K562 (cell line): ENCODE results near the gene SUMF1. TPM values are rescaled to one million over a fixed set of nuclear protein-coding genes. Genes with fewer than 3 reads are reported as not detected.
A peak's percentile ranks its signal among the peaks of the same experiment; 100 is the strongest.

Experiments used
- ATAC-seq: fragments of 200-7000 bp; cut with Tn5 transposase; 3 replicates; pipeline ENCODE4 v1.9.1; 2020; ENCODE audit warnings: moderate library complexity
- BruUV-seq: library from RNA; stranded (reverse); fragments of 400-500 nt; replicated peaks from 2 replicates; lab custom pipeline; 2021; lab: Mats Ljungman, UMichigan
- CTCF ChIA-PET: fragments of 300-600 bp; formaldehyde crosslinking; extraction: SDS; loops from one replicate; lab custom pipeline; 2021; ENCODE audit warnings: low intra/inter-chr PET ratio; lab: Yijun Ruan, JAX
- POLR2A ChIA-PET: fragments of 300-600, 350-650 bp; sonication (Branson Sonifier 250); formaldehyde crosslinking; extraction: SDS; loops from one replicate; lab custom pipeline; 2021; ENCODE audit warnings: antibody characterized with exemption, inconsistent platforms; lab: Yijun Ruan, JAX
- DNase-seq, 4 experiments: peaks; one replicate each; pipeline versions ENCODE4 v3.0.0 to v3.0.0-alpha.2; 2011 to 2018; ENCODE audit warnings: low spot score in 3 of 4, mixed read lengths in 3 of 4; ENCODE audit errors: extremely low read depth in 1 of 4
- FAIRE-seq: peaks from 2 replicates; lab custom pipeline; 2011; peaks lifted over from hg19 to GRCh38; lab: Jason Lieb, UNC
- H2AFZ ChIP-seq: 2 replicates; pipeline ENCODE4 v1.6.0; 2011; ENCODE audit warnings: low read depth, low read length, control low read depth, inconsistent platforms
- H3K27ac ChIP-seq: fragments of 200-600 bp; 3 replicates; pipeline ENCODE4 v1.8.0; 2011; ENCODE audit warnings: low read depth, mild to moderate bottlenecking, control low read depth, inconsistent platforms, low read length, moderate library complexity, mixed read lengths; ENCODE audit errors: extremely low read depth
- H3K27me3 ChIP-seq, 2 experiments: fragments of 300-600 bp in 1 of 2; 2 replicates in 1 of 2; 3 replicates in 1 of 2; pipeline versions ENCODE4 v1.6.0 to v1.8.0; 2011; ENCODE audit warnings: inconsistent platforms in 2 of 2, low read length in 2 of 2, mild to moderate bottlenecking in 1 of 2, mixed read lengths in 1 of 2, moderate library complexity in 1 of 2; ENCODE audit not compliant: control insufficient read depth in 2 of 2, insufficient read depth in 2 of 2
- H3K36me3 ChIP-seq: fragments of 300-600 bp; 3 replicates; pipeline ENCODE4 v1.8.0; 2011; ENCODE audit warnings: mild to moderate bottlenecking, low read length, inconsistent platforms; ENCODE audit not compliant: control insufficient read depth, insufficient read depth
- H3K4me1 ChIP-seq, 2 experiments: fragments of 200-600 bp in 1 of 2; replicated peaks in 1 of 2; 2 replicates in 1 of 2; 3 replicates in 1 of 2; pipeline versions ENCODE4 v1.5.1 to v1.8.0; 2011; ENCODE audit warnings: inconsistent platforms in 2 of 2, low read length in 2 of 2, mild to moderate bottlenecking in 1 of 2, mixed read lengths in 1 of 2, moderate library complexity in 1 of 2; ENCODE audit not compliant: control insufficient read depth in 2 of 2, insufficient read depth in 2 of 2
- H3K4me2 ChIP-seq: 2 replicates; pipeline ENCODE4 v1.6.1; 2011; ENCODE audit warnings: low read length, control low read depth, inconsistent platforms, mixed read lengths; ENCODE audit not compliant: insufficient read depth
- H3K4me3 ChIP-seq: fragments of 200-600 bp; sonication (generic), shearing (Covaris generic); 2 replicates; pipeline ENCODE4 v1.5.1; 2016; ENCODE audit warnings: control low read depth, inconsistent platforms
- H3K79me2 ChIP-seq: fragments of 200-600 bp; 3 replicates; pipeline ENCODE4 v1.8.0; 2011; ENCODE audit warnings: low read length, inconsistent platforms; ENCODE audit not compliant: control insufficient read depth, insufficient read depth
- H3K9ac ChIP-seq, 2 experiments: 2 replicates each; pipeline versions ENCODE4 v1.6.0 to v1.6.1; 2011; ENCODE audit warnings: low read depth in 2 of 2, low read length in 2 of 2, control low read depth in 1 of 2, inconsistent platforms in 1 of 2, mild to moderate bottlenecking in 1 of 2, mixed read lengths in 1 of 2; ENCODE audit not compliant: insufficient read depth in 1 of 2
- H3K9me1 ChIP-seq: one replicate; pipeline ENCODE4 v1.6.0; 2011; ENCODE audit warnings: inconsistent platforms, mild to moderate bottlenecking, low read length, moderate library complexity; ENCODE audit not compliant: control insufficient read depth, insufficient read depth
- H3K9me3 ChIP-seq: replicated peaks from 2 replicates; pipeline ENCODE4 v1.5.1; 2011; ENCODE audit warnings: low read depth, low read length, inconsistent platforms; ENCODE audit not compliant: control insufficient read depth, insufficient read depth
- H4K20me1 ChIP-seq: replicated peaks from 2 replicates; pipeline ENCODE4 v1.6.1; 2011; ENCODE audit warnings: low read length, inconsistent platforms, mixed read lengths; ENCODE audit not compliant: control insufficient read depth, insufficient read depth
- CHD1 ChIP-seq: fragments of 200-600 bp; sonication (generic); IDR thresholded peaks from one replicate; pipeline ENCODE4 v1.6.1; 2012; ENCODE audit warnings: mild to moderate bottlenecking, moderate library complexity, low read length, inconsistent platforms
- ELF1 ChIP-seq: fragments of 200-800 bp; sonication (Bioruptor generic); IDR thresholded peaks from 2 replicates; pipeline ENCODE4 v1.6.1; 2016; ENCODE audit warnings: missing genetic modification characterization, missing compliant biosample characterization
- HSF4 ChIP-seq: fragments of 250-450 bp; sonication (Bioruptor Pico); IDR thresholded peaks from 2 replicates; pipeline ENCODE4 v2.1.2; 2022; ENCODE audit warnings: mild to moderate bottlenecking, moderate library complexity, borderline replicate concordance
- L3MBTL2 ChIP-seq: fragments of 450-650 bp; IDR thresholded peaks from 2 replicates; pipeline ENCODE4 v1.6.1; 2016; ENCODE audit warnings: mild to moderate bottlenecking, moderate library complexity
- PHF21A ChIP-seq: fragments of 450-650 bp; IDR thresholded peaks from 2 replicates; pipeline ENCODE4 v1.6.1; 2017; ENCODE audit warnings: low read depth, borderline replicate concordance
- RBBP5 ChIP-seq: fragments of 200-600 bp; sonication (generic); IDR thresholded peaks from 2 replicates; pipeline ENCODE4 v1.6.1; 2012; ENCODE audit warnings: borderline replicate concordance, mild to moderate bottlenecking, low read length, control low read depth, inconsistent platforms; ENCODE audit not compliant: insufficient read depth, poor library complexity, severe bottlenecking
- SOX6 ChIP-seq: fragments of 450-650 bp; IDR thresholded peaks from 2 replicates; pipeline ENCODE4 v1.6.1; 2014; ENCODE audit warnings: mild to moderate bottlenecking
- UBTF ChIP-seq, 2 experiments: IDR thresholded peaks; 2 replicates each; pipeline ENCODE4 v1.6.1; 2012; ENCODE audit warnings: improper control_type of control experiment in 2 of 2, low read depth in 2 of 2, low read length in 2 of 2, borderline replicate concordance in 1 of 2
- ZBTB17 ChIP-seq: fragments of 450-650 bp; formaldehyde crosslinking; IDR thresholded peaks from 2 replicates; pipeline ENCODE4 v1.4.0; 2020; ENCODE audit warnings: mild to moderate bottlenecking
- ZC3H11A ChIP-seq: IDR thresholded peaks from 2 replicates; pipeline ENCODE4 v1.6.1; 2012; ENCODE audit warnings: low read depth, low read length, improper control_type of control experiment
- ZSCAN29 ChIP-seq: fragments of 450-650 bp; IDR thresholded peaks from 2 replicates; pipeline ENCODE4 v1.6.1; 2017
- WGBS: fragments of 100-300 bp; shearing (Covaris generic); methylation state at CpG from one replicate; pipeline ENCODE4 v1.1.6; 2016; ENCODE audit warnings: low coverage, mixed read lengths; ENCODE audit not compliant: insufficient coverage; ENCODE audit errors: missing lambda C conversion rate; 5-methylcytosine and 5-hydroxymethylcytosine counted together
- in situ Hi-C: fragments of 300-500 bp; cut with MboI; formaldehyde crosslinking; loops from 4 replicates; pipeline ENCODE4 v1.15.0; 2018; ENCODE audit warnings: inconsistent platforms, mixed read lengths
- intact Hi-C: fragments of 100-400 bp; cut with micrococcal nuclease; formaldehyde crosslinking; loops from 2 replicates; pipeline ENCODE4 v1.14.2; 2022
- polyA plus RNA-seq, 8 experiments: library from polyadenylated mRNA; depleted of rRNA in 4 of 8; stranded (reverse) in 5 of 8; unstranded in 3 of 8; fragments of >200 nt; fragmentation: Nextera tagmentation in 2 of 8; fragmentation: Illumina TruSeq in 1 of 8; extraction: Ambion mirVana in 2 of 8; extraction: Trizol in 1 of 8; gene quantifications; 2 replicates each; pipeline versions ENCODE4 v1.2.1 to v1.2.3, GENCODE V29; 2011 to 2014; ENCODE audit warnings: inconsistent platforms in 1 of 8, missing spikeins in 1 of 8
- total RNA-seq, 7 experiments: library from RNA; depleted of rRNA in 6 of 7; stranded (reverse); fragments of >200 nt in 6 of 7; fragmentation: Illumina TruSeq in 2 of 7; extraction: Trizol in 2 of 7; gene quantifications; 2 replicates each; pipeline versions ENCODE4 v1.2.1 to v1.2.3, GENCODE V29; 2011 to 2021; ENCODE audit warnings: low replicate concordance in 1 of 7
- TF ChIP-seq, protein P1 (sequence below), 2 experiments: IDR thresholded peaks; 2 replicates each; pipeline ENCODE4 v1.6.1; 2011; ENCODE audit warnings: borderline replicate concordance in 1 of 2, control low read depth in 1 of 2, low read depth in 1 of 2, low read length in 1 of 2, mild to moderate bottlenecking in 1 of 2, mixed read lengths in 1 of 2, moderate library complexity in 1 of 2; ENCODE audit not compliant: insufficient read depth in 1 of 2, insufficient read length in 1 of 2, poor library complexity in 1 of 2, severe bottlenecking in 1 of 2; ENCODE audit errors: extremely low read depth in 1 of 2

SUMF1 gene
- total and polyA plus RNA-seq, 9 of the 15 experiments (the other 6 are each of a cell fraction or from before 2014, with no cell fraction given), result 1.3 to 7.4 (median 4.2) TPM

- peak overlapping the region; percentile 57 to 62; a peak in 3 of 4 replicates for H3K9ac ChIP-seq
- H3K4me2 ChIP-seq, result peak overlapping the region; percentile 92
- POLR2A ChIA-PET, result interaction anchor here (0.5 to 5.3 kb wide), 52 partner anchors 9 to 1233 kb away, joined by 3 to 220 read pairs (median 4); partner anchors contain the start of gene SUMF1
- H3K27me3 ChIP-seq, result no peaks in the 10 kb centered on the region
- peak overlapping the region; percentile 61 for H3K4me3 ChIP-seq
- H3K9me1 ChIP-seq, result peaks cover 4% of the 10 kb centered on the region
- WGBS, result 2% methylated on average over 28 of the region's 28 CpGs
- TF ChIP-seq HSF4 (CRISPR knock-in tag) (0 out of 2 replicates have a peak, but pooled peaks have one; percentile 16), SOX6 (0 out of 2 replicates have a peak, but pooled peaks have one; percentile 11), UBTF (IDR thresholded peaks at IDR 0.05; ENCODE audit: borderline replicate concordance in 1 of 2, low read depth in 2 of 2, low read length in 2 of 2) (0 out of 4 replicates have a peak, but pooled peaks of 1 of the 2 experiments have one; percentile 34), ELF1 (0 out of 2 replicates have a peak, but pooled peaks have one; percentile 32), ZBTB17 (no peak), L3MBTL2 (peak; percentile 30), CHD1 (peak; percentile 87), ZSCAN29 (0 out of 2 replicates have a peak, but pooled peaks have one; percentile 52), PHF21A (no peak), ZC3H11A (no peak), RBBP5 (peak; percentile 40)
- TF ChIP-seq, protein P1, sequence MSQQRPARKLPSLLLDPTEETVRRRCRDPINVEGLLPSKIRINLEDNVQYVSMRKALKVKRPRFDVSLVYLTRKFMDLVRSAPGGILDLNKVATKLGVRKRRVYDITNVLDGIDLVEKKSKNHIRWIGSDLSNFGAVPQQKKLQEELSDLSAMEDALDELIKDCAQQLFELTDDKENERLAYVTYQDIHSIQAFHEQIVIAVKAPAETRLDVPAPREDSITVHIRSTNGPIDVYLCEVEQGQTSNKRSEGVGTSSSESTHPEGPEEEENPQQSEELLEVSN (IDR thresholded peaks at IDR 0.05; ENCODE audit: borderline replicate concordance in 1 of 2, extremely low read depth in 1 of 2, insufficient read depth in 1 of 2, insufficient read length in 1 of 2, low read depth in 1 of 2, low read length in 1 of 2, poor library complexity in 1 of 2, severe bottlenecking in 1 of 2), result peak in 1 of 2 experiments; percentile 10
- TF ChIP-seq, all 486 proteins: peak for 9
- in situ Hi-C loops, result no loop called here
- Histone ChIP-seq H3K79me2 (peaks cover 17% of the 10 kb centered on the region; the same call in 2 of the 3 replicates), H2AFZ (peak overlapping the region; percentile 94), H3K9me3 (no peaks in the 10 kb centered on the region), H3K36me3 (peaks cover 2% of the 10 kb centered on the region; the same call in 1 of the 3 replicates), H3K27ac (peak overlapping the region; percentile 7; the same call in 2 of the 3 replicates), H4K20me1 (no peaks in the 10 kb centered on the region), H3K4me1 (peaks cover 17 to 25% of the 10 kb centered on the region in 2 experiments)
- BruUV-seq, result TSS peak; percentile 65
- peak in 2 of 4 experiments; percentile 46 to 47 for DNase-seq
- FAIRE-seq, result no peak
- CTCF ChIA-PET, result no interaction called here
- intact Hi-C loops, result loop anchor here (1.0 to 2.0 kb wide), 3 partner anchors 27 to 143 kb away; partner anchors contain the start of gene SUMF1
- peak; percentile 7 for ATAC-seq
These were observed 27.1 kb upstream of the SUMF1 start for GRCh38 chr3:4493941-4494894.
